Ishikawa (cell line): ENCODE results near the gene M1AP.

Experiments used
- EP300 ChIP-seq: IDR thresholded peaks from 2 replicates; pipeline ENCODE4 v1.6.1; 2012; ENCODE audit warnings: borderline replicate concordance
- FOXM1 ChIP-seq: IDR thresholded peaks from 2 replicates; pipeline ENCODE4 v1.6.1; 2012; ENCODE audit warnings: low read depth, borderline replicate concordance
- NFIC ChIP-seq: IDR thresholded peaks from 2 replicates; pipeline ENCODE4 v1.6.1; 2012
- RAD21 ChIP-seq: IDR thresholded peaks from 2 replicates; pipeline ENCODE4 v1.6.1; 2012; ENCODE audit warnings: low read depth
- TAF1 ChIP-seq: IDR thresholded peaks from 2 replicates; pipeline ENCODE4 v1.6.1; 2012; ENCODE audit warnings: low read depth, mild to moderate bottlenecking
- YY1 ChIP-seq: IDR thresholded peaks from 2 replicates; pipeline ENCODE4 v1.6.1; 2012; ENCODE audit warnings: low read depth
- TF ChIP-seq, protein P1 (sequence below): IDR thresholded peaks from 2 replicates; pipeline ENCODE4 v1.6.1; 2012; ENCODE audit warnings: low read depth, mild to moderate bottlenecking
- TF ChIP-seq, protein P2 (sequence below): IDR thresholded peaks from 2 replicates; pipeline ENCODE4 v1.6.1; 2012
- TF ChIP-seq, protein P3 (sequence below): IDR thresholded peaks from 2 replicates; pipeline ENCODE4 v1.6.1; 2012

DNA sequence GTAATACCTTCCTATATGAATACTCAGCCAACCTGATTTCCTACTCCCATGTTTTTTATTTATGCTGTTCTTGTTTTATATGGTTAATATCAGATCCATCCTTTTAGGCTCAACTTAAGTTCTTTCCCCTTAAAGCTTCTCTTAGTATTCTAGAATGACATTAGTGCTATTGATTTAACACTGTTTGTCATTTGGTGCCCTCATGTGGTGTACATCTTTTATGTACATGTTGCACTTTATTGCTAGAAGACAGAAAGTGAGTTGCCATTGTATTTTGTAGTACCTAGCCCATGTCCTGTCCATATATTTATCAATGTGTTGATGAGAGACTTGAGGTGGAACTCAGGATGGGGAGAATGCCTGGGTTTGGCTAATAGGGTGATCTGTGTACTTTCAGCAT lies 115.9 kb downstream of the M1AP start:
- TF ChIP-seq, protein P1, sequence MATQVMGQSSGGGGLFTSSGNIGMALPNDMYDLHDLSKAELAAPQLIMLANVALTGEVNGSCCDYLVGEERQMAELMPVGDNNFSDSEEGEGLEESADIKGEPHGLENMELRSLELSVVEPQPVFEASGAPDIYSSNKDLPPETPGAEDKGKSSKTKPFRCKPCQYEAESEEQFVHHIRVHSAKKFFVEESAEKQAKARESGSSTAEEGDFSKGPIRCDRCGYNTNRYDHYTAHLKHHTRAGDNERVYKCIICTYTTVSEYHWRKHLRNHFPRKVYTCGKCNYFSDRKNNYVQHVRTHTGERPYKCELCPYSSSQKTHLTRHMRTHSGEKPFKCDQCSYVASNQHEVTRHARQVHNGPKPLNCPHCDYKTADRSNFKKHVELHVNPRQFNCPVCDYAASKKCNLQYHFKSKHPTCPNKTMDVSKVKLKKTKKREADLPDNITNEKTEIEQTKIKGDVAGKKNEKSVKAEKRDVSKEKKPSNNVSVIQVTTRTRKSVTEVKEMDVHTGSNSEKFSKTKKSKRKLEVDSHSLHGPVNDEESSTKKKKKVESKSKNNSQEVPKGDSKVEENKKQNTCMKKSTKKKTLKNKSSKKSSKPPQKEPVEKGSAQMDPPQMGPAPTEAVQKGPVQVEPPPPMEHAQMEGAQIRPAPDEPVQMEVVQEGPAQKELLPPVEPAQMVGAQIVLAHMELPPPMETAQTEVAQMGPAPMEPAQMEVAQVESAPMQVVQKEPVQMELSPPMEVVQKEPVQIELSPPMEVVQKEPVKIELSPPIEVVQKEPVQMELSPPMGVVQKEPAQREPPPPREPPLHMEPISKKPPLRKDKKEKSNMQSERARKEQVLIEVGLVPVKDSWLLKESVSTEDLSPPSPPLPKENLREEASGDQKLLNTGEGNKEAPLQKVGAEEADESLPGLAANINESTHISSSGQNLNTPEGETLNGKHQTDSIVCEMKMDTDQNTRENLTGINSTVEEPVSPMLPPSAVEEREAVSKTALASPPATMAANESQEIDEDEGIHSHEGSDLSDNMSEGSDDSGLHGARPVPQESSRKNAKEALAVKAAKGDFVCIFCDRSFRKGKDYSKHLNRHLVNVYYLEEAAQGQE: no peak
- TF ChIP-seq FOXM1: no peak
- TF ChIP-seq YY1: no peak
- no peak for TF ChIP-seq EP300
- peak; percentile 40 for TF ChIP-seq RAD21
- TF ChIP-seq NFIC: no peak
- TF ChIP-seq, protein P2, sequence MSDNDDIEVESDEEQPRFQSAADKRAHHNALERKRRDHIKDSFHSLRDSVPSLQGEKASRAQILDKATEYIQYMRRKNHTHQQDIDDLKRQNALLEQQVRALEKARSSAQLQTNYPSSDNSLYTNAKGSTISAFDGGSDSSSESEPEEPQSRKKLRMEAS: no peak
- TF ChIP-seq, protein P3, sequence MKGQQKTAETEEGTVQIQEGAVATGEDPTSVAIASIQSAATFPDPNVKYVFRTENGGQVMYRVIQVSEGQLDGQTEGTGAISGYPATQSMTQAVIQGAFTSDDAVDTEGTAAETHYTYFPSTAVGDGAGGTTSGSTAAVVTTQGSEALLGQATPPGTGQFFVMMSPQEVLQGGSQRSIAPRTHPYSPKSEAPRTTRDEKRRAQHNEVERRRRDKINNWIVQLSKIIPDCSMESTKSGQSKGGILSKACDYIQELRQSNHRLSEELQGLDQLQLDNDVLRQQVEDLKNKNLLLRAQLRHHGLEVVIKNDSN: no peak
- no peak for TF ChIP-seq TAF1
